Urinary bladder (tissue), 4 donors: ENCODE measurements around the gene SH3GLB1. TPM values are rescaled to one million over a fixed set of nuclear protein-coding genes. Genes with fewer than 3 reads are reported as not detected.

Experiments used
- DNase-seq: peaks from one replicate; pipeline ENCODE4 v3.0.0-alpha.2; 2015; ENCODE audit errors: extremely low spot score
- H3K27ac ChIP-seq: one replicate; pipeline ENCODE4 v1.5.1; 2013; ENCODE audit warnings: low read depth, mild to moderate bottlenecking, moderate library complexity
- H3K36me3 ChIP-seq: one replicate; pipeline ENCODE4 v1.6.1; 2013; ENCODE audit warnings: mild to moderate bottlenecking, moderate library complexity; ENCODE audit not compliant: insufficient read depth
- H3K4me1 ChIP-seq: one replicate; pipeline ENCODE4 v1.6.1; 2013; ENCODE audit warnings: mild to moderate bottlenecking, moderate library complexity; ENCODE audit not compliant: insufficient read depth
- H3K4me3 ChIP-seq: one replicate; pipeline ENCODE4 v1.5.1; 2013; ENCODE audit warnings: low read depth, low read length
- WGBS: extraction: QIAGEN DNeasy Blood & Tissue Kit; methylation state at CpG from one replicate; pipeline ENCODE4 v1.1.7; 2013; 5-methylcytosine and 5-hydroxymethylcytosine counted together
- polyA plus RNA-seq: library from polyadenylated mRNA; stranded (reverse); fragments of 200-250 nt; gene quantifications from one replicate; pipeline ENCODE4 v1.2.3, GENCODE V29; 2013
- total RNA-seq: library from RNA; depleted of rRNA; stranded (reverse); fragments of >200 nt; gene quantifications from one replicate; pipeline ENCODE4 v1.2.3, GENCODE V29; 2014
- donor health status: healthy with polysubstance abuse.
- donor health status: healthy.

Gene SH3GLB1
- total and polyA plus RNA-seq, 2 donors, result 35.1 to 104 TPM

DNA sequence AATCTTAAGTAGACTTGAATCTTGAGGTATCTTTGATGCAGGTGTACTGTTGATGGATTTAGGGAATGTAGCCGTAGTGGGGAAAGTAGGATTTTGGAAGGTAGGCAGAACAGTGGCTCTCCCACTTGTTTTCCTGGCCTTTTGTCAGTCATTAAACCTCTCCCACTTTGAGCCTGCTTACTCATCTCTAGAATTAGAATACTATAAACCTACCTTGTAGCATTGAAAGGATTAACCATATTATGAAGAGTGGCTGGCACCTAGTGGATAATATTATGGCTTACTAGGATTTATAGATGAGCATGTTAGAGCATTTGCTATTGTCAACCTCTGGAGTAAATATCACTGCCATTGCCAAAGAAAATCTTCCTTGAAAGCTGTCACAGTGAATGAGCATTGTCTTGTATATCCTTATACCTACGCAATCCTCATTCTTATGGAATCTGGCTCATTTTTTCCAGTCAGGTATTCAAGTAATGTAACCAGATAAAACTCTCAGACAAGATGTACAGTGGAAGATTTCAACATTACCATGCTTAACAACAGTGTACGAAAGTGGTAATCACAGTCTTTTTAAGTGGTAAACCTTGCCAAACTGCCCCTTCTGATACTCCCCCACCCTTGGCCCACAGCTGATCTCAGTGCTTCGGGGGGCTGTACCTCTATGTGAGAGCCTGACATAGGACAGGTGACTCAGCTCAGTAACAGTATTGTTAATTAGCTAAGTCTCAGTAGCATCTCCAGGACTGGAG lies 44.4 kb downstream of the SH3GLB1 start:
- H3K27ac ChIP-seq, result no peak overlapping the region
- peaks cover 3% of the 10 kb centered on the region for H3K36me3 ChIP-seq
- no peaks in the 10 kb centered on the region for H3K4me1 ChIP-seq
- 81% methylated on average over 4 of the region's 4 CpGs for WGBS
- no peak overlapping the region for H3K4me3 ChIP-seq
- DNase-seq, result no peak

DNA sequence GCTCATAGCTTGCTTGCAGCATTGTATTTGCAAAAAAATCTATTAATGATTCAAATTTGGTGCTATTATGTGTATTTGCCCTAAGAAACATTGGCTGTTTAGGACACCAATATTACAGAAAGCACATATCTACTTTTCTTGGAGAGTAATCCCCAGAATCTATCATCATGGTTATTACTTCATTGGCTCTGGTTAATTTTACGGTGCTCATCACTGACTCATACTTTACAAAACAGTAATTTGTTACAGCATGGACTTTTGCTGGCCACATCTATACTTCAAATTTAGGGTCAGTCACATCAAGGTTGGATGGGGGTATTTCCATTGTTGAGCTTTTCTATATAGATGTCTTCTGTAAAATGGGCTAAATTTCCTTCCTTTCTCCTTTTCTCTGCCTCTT lies 45.7 kb downstream of the SH3GLB1 start:
- Histone ChIP-seq H3K4me3 (no peak overlapping the region), H3K36me3 (peaks cover 3% of the 10 kb centered on the region)
- 74% methylated on average over 1 of the region's 1 CpG for WGBS

DNA sequence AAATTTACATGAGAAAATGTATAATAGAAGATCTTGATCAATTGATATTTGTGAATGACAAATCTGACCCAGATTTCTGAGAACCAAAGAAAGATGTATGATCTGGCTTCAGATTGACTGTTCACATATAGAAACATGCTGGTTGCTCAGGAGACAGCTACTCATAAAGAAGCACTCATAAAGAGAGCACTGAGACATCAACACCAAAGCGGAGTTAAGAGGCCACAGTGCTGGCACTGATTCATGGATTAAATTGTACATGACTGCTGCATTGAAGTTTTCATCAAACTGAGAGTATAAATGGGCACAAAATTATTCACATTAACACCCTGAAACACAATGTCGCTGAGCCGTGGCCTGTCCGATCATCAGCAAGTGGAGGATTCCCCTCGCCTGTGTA lies 46.2 kb downstream of the SH3GLB1 start:
- 87% methylated on average over 5 of the region's 5 CpGs for WGBS
- no peak for DNase-seq
- Histone ChIP-seq H3K36me3 (peaks cover 3% of the 10 kb centered on the region), H3K4me3 (no peak overlapping the region), H3K4me1 (no peaks in the 10 kb centered on the region), H3K27ac (no peak overlapping the region)

More for the DNA sequence above, 45.7 kb downstream of the SH3GLB1 start:
- no peak overlapping the region for H3K27ac ChIP-seq
- DNase-seq, result no peak
- no peaks in the 10 kb centered on the region for H3K4me1 ChIP-seq

DNA sequence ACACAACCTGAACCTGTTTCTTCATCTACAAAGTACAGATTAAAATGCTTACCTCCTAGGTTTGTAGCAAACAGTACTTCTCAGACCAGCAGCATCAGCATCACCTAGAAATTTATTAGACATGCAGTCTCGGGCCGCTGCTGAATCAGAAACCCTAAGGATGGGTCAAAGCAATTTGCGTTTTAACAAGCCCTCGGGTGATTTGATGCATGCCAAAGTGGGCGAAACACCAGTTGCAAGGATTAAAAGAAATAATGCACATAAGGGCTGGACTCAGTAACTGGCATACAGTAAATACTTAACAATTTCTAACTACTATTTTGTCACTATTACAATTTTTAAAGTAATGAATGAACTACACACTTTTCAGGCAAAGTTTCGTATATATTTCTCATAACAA lies 47.5 kb downstream of the SH3GLB1 start:
- no peak overlapping the region for H3K4me3 ChIP-seq
- 63% methylated on average over 6 of the region's 6 CpGs for WGBS
- H3K36me3 ChIP-seq, result peaks cover 3% of the 10 kb centered on the region
- H3K27ac ChIP-seq, result no peak overlapping the region
- no peak for DNase-seq
- no peaks in the 10 kb centered on the region for H3K4me1 ChIP-seq

DNA sequence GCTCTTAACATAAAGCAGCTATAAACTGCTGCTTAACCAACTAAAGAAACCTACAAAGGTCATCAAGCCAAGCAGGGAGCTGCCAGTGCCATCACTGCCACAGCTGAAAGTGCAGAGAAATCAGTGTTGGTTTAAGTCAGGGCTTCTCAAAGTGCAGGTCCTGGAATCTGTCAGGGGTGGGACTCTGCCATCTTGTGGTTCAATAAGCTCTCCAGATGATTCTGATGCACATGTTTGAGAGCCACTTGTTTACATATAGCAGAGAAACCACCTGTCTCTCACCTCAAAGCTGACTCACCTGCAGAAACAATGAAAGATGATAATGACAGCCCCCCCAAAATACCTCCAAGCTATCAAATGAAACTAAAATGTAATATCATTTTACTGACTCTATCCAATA lies 49.3 kb downstream of the SH3GLB1 start:
- Histone ChIP-seq H3K4me1 (no peaks in the 10 kb centered on the region), H3K36me3 (no peaks in the 10 kb centered on the region), H3K4me3 (no peak overlapping the region), H3K27ac (no peak overlapping the region)
- no peak for DNase-seq

DNA sequence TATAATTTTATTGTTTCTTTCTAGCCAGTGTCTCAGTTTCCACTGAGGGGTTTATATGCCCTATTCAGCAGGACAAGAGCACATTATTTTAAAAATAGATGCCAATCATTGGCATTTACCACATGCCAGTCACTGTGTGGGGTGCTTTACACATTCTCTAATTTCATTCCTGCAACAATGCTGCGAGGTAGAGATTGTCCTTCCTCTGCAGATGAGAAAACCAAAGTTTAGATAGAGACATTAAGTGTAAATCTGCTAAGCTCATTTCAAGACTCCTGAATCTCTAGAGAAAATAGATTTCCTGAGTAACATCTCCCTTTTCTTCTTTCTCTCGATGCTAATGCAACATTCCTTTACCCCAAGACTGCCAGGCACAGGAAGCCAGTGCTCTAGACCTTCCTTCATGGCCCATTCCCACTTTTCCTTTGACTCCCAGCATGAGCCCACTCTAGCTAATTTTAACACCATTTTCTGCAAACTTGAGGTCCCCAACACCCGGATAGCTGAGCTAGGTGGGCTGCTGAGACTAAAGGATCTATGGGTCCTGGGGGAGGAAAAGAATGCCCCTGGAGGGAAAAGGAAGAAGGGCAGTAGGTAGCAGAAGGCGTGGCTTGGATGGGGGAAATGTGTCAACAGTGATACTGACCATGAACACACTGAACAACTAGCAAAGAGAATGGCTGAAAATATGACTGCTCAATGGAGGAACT lies 50.0 kb downstream of the SH3GLB1 start:
- Histone ChIP-seq H3K27ac (no peak overlapping the region), H3K4me1 (no peaks in the 10 kb centered on the region), H3K4me3 (no peak overlapping the region), H3K36me3 (no peaks in the 10 kb centered on the region)
- 66% methylated on average over 4 of the region's 4 CpGs for WGBS
- no peak for DNase-seq

DNA sequence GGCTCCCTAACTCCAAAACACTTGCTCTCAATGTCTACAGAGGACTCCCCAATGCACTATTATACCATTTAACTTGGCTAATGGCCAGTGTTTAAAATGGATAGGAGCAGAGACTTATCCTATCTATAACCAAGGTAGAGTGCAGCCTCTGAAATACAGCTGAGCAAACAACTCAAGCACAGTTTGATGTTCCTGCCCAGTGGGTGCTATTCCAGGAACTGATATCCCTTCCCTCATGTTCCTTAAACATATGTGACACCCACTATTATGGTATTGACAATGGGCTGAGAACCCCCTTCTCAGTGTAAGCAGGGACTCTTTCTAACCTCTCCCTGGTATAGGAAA lies 51.7 kb downstream of the SH3GLB1 start:
- Histone ChIP-seq H3K27ac (no peak overlapping the region), H3K36me3 (no peaks in the 10 kb centered on the region), H3K4me1 (no peaks in the 10 kb centered on the region), H3K4me3 (no peak overlapping the region)
- DNase-seq, result no peak

DNA sequence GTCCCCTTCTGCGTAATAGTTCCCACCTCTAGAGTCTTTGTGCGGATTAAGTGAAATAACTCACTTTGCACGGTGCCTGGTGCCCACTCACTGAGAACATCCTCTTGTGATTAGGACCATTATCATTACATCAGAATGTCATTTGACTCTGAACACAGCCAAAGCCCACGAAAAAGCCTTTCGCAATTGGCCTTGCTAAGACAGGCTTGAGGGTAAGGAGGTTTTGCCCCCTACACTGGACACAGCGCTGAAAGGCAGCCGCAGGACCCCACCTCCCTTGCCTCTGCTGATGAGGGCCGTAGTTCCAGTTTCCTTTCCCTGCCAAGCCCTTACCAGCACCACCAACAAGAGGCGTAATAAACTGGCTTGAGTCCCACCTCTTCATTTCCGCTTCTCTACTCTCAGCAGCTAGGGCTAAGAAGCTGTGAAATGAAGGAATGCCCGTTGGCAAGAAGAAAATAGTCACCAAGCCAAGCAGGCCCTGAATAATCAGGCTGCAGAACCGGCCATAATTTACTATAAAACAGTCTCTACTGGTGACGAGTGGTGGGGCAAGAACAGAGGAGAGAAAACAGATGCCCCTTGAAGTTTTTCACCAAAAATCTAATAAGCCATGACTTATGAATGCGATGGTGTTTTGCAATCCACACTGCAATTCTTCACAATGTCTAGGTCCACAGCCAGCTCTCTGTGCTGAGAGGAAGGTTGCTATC lies 53.1 kb downstream of the SH3GLB1 start:
- Histone ChIP-seq H3K36me3 (no peaks in the 10 kb centered on the region), H3K4me1 (no peaks in the 10 kb centered on the region), H3K27ac (no peak overlapping the region), H3K4me3 (no peak overlapping the region)
- 62% methylated on average over 14 of the region's 14 CpGs for WGBS
- DNase-seq, result no peak

DNA sequence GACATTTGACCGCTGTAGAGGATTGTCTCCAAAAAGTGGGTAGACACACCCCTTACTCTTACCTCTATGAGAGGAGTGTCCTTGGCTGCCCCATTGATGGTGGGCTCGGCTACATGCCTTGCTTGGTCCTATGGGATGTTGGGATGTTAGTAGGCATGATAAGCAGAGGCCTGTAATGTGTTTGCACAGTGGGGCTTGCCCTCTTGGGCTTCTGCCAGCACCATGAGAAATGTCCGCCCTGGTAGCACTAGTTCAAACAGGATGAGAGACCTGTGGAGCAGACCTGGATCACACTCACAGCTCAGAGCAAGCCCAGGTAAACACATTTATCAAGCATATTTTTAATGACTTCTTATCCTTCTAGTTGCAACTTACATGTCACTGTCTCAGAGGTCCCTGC lies 54.2 kb downstream of the SH3GLB1 start:
- H3K27ac ChIP-seq, result no peak overlapping the region
- H3K4me3 ChIP-seq, result no peak overlapping the region
- no peak for DNase-seq
- H3K4me1 ChIP-seq, result no peaks in the 10 kb centered on the region
- H3K36me3 ChIP-seq, result no peaks in the 10 kb centered on the region
- WGBS, result 86% methylated on average over 3 of the region's 3 CpGs

DNA sequence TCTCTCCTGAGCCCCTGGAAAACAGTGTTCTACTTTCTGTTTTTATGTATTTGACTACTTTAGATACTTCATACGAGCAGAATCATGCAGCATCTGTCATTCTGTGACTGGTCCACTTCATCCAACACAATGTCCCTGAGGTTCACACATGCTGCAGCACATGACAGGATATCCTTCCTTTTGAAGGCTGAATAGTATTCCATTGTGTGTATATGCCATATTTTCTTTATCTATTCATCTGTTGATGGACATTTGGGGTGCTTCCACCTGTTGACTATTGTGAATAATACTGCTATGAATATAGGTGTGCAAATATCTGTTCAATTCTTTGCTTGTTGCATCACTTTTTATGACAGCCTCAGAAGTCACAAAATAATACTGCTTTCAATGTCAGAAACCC lies 55.8 kb downstream of the SH3GLB1 start:
- H3K4me1 ChIP-seq, result no peaks in the 10 kb centered on the region
- DNase-seq, result no peak
- no peaks in the 10 kb centered on the region for H3K36me3 ChIP-seq
- H3K27ac ChIP-seq, result no peak overlapping the region
- WGBS, result 92% methylated on average over 1 of the region's 1 CpG
- no peak overlapping the region for H3K4me3 ChIP-seq

DNA sequence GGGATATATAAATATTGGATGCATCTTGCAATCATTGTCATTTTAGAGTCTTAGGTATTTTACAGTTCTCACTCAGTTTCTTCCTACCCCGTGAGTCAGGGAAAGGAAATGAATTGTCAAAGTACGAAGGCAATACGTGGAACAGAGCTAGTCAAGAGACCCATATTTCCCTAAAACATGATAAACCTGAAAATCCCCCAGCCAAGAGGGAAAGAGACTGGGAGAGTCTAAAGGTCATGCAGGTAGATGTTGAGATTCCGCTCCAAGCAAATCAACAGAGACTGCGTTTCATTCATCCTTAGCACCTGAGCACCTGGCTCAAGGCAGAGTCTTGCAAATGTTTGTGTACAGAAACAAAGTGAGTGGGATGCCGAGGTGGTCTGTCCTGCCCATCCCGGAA lies 58.0 kb downstream of the SH3GLB1 start:
- DNase-seq, result no peak
- no peak overlapping the region for H3K4me3 ChIP-seq
- no peak overlapping the region for H3K27ac ChIP-seq
- H3K4me1 ChIP-seq, result no peaks in the 10 kb centered on the region
- 87% methylated on average over 7 of the region's 7 CpGs for WGBS
- H3K36me3 ChIP-seq, result no peaks in the 10 kb centered on the region

DNA sequence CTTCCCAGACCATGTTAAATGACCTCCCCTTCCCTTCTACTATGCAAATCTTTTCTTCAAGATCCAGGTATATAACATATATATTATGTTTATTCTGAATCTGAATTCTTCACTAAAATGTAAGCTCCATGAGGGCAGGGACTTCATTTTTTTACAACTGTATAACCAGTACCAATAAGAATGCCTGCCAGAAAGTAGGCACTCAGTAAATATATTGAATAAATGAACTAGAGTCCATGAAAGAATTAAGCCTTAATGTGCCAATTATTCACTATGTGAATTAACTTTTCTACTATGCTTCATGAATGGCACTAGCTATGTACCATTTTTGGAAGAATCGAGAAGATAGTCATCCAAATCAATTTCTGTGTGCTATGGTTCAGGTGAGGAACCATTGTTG lies 60.1 kb downstream of the SH3GLB1 start:
- WGBS, result 96% methylated on average over 1 of the region's 1 CpG
- DNase-seq, result no peak
- H3K4me1 ChIP-seq, result no peaks in the 10 kb centered on the region
- no peak overlapping the region for H3K4me3 ChIP-seq
- no peaks in the 10 kb centered on the region for H3K36me3 ChIP-seq
- no peak overlapping the region for H3K27ac ChIP-seq

DNA sequence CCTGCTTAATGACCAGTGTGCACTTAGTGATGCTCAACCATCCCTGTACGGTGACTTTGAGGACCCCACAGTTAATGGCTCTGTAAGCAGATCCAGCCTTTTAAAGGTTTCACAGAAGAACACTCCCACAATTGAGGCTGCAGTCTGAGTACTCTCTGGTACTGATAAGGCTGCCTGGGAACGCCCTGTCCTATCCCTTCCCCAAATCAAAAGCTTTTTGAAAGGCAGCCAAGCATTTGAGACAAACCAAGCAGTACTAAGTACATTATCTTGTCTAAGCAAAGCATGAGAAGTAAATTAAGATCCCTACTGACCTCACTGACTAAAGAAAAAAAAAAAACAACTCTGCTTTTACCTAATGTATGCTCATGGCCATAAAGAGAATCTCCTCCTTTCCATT lies 60.7 kb downstream of the SH3GLB1 start:
- 23% methylated on average over 2 of the region's 2 CpGs for WGBS
- peak; percentile 77 for DNase-seq
- no peak overlapping the region for H3K4me3 ChIP-seq
- H3K4me1 ChIP-seq, result no peaks in the 10 kb centered on the region
- no peak overlapping the region for H3K27ac ChIP-seq
- no peaks in the 10 kb centered on the region for H3K36me3 ChIP-seq

DNA sequence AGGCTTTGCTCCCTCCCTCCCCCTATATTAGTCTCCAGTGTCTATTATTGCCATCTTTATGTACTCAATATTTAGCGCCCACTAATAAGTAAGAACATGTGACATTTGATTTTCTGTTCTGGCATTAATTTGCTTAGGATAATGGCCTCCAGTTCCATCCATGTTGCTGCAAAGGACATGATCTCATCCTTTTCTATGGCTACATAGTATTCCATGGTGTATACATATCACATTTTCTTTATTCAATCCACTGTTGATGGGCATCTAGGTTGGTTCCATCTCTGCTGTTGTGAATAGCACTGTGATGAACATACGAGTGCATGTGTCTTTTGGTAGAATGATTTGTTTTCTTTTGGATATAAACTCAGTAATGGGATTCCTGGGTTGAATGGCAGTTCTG lies 61.3 kb downstream of the SH3GLB1 start:
- DNase-seq, result no peak
- H3K4me3 ChIP-seq, result no peak overlapping the region
- H3K4me1 ChIP-seq, result no peaks in the 10 kb centered on the region
- H3K27ac ChIP-seq, result no peak overlapping the region
- WGBS, result 95% methylated on average over 2 of the region's 2 CpGs
- H3K36me3 ChIP-seq, result no peaks in the 10 kb centered on the region
